Measurements from ENCODE around the gene BSCL2.
A peak's percentile ranks its signal among the peaks of the same experiment; 100 is the strongest.

DNA sequence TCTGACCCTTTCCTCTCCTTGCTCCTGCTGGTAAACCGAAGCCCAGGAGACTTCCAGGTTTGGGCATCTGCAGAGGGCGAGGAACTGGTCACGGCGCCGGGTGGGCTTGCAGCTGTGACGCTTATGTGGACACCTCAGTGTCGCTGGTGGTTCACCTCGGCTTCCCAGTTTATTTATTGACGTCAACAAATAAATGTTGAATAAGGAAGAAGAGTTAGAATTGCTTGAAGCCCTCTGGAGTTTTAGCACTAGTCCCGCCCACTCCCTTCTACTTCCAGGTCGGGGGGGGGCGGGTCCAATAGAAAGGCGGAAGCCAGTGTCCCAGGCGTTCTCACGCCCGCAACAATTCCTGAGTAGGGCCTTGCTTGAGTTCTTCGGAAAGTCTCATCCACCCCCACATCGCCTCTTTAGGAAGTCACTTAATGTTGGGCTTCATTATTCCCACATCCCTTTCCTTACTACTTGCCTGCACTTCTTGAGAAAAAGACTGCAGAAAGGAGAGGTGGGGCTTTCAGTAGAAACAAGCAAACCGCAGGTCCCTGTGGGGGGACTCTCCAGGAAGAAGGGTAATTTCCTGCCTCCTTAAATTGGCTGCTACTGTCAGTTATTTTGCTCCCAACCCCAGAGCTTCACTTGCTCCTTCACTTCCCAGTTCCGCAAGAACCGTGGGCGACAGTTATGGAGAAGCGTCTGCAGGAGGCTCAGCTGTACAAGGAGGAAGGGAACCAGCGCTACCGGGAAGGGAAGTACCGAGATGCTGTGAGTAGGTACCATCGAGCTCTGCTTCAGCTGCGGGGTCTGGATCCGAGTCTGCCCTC is 21.2 kb upstream of the BSCL2 start, which contains the start of gene TTC9C:
- TF ChIP-seq, protein P1, sequence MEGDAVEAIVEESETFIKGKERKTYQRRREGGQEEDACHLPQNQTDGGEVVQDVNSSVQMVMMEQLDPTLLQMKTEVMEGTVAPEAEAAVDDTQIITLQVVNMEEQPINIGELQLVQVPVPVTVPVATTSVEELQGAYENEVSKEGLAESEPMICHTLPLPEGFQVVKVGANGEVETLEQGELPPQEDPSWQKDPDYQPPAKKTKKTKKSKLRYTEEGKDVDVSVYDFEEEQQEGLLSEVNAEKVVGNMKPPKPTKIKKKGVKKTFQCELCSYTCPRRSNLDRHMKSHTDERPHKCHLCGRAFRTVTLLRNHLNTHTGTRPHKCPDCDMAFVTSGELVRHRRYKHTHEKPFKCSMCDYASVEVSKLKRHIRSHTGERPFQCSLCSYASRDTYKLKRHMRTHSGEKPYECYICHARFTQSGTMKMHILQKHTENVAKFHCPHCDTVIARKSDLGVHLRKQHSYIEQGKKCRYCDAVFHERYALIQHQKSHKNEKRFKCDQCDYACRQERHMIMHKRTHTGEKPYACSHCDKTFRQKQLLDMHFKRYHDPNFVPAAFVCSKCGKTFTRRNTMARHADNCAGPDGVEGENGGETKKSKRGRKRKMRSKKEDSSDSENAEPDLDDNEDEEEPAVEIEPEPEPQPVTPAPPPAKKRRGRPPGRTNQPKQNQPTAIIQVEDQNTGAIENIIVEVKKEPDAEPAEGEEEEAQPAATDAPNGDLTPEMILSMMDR (IDR thresholded peaks at IDR 0.05) = no peak
- peak in 1 of 2 donors; percentile 68 for TF ChIP-seq POLR2A (IDR thresholded peaks at IDR 0.05)
